ENCODE measurements around the gene AFDN.

DNA sequence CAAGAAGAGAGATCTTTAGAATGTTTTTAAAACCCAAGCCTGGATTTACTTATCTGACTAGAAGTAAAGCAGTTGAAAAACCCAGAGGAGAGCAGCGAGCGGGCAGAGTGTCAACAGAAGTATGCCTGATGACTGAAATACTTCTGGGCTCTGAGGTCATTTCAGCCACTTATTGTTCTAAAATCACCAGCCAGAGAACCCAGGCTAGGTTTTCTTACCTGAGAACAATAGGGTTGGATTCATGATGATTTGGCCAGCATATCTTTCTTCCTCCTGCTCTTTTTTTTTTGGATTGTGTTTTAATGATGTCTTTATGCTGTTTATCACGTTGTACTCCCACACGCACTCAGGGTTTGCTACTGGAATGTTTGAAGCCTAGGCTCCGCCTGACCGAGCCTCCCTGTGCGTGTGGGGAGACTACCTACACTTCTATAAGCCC lies 107.7 kb downstream of the AFDN start:
- TF ChIP-seq, protein P1, sequence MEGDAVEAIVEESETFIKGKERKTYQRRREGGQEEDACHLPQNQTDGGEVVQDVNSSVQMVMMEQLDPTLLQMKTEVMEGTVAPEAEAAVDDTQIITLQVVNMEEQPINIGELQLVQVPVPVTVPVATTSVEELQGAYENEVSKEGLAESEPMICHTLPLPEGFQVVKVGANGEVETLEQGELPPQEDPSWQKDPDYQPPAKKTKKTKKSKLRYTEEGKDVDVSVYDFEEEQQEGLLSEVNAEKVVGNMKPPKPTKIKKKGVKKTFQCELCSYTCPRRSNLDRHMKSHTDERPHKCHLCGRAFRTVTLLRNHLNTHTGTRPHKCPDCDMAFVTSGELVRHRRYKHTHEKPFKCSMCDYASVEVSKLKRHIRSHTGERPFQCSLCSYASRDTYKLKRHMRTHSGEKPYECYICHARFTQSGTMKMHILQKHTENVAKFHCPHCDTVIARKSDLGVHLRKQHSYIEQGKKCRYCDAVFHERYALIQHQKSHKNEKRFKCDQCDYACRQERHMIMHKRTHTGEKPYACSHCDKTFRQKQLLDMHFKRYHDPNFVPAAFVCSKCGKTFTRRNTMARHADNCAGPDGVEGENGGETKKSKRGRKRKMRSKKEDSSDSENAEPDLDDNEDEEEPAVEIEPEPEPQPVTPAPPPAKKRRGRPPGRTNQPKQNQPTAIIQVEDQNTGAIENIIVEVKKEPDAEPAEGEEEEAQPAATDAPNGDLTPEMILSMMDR (IDR thresholded peaks at IDR 0.05 in 2 of 3, conservative IDR thresholded peaks at IDR 0.05 in 1 of 3; ENCODE audit: control insufficient read depth in 2 of 3, extremely low read depth in 1 of 3, insufficient read depth in 1 of 3, low read depth in 3 of 3, low read length in 3 of 3): no peak
- no peak for TF ChIP-seq SMAD1 (IDR thresholded peaks at IDR 0.05; ENCODE audit: low read depth, partially characterized antibody)
- TF ChIP-seq, protein P2, sequence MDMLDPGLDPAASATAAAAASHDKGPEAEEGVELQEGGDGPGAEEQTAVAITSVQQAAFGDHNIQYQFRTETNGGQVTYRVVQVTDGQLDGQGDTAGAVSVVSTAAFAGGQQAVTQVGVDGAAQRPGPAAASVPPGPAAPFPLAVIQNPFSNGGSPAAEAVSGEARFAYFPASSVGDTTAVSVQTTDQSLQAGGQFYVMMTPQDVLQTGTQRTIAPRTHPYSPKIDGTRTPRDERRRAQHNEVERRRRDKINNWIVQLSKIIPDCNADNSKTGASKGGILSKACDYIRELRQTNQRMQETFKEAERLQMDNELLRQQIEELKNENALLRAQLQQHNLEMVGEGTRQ (IDR thresholded peaks at IDR 0.05; ENCODE audit: borderline replicate concordance, low read depth, low read length): no peak
- no peak for TF ChIP-seq EZH2 (IDR thresholded peaks at IDR 0.05; ENCODE audit: borderline replicate concordance, control insufficient read depth, low read depth, low read length)
- no peak for TF ChIP-seq SP1 (IDR thresholded peaks at IDR 0.05; ENCODE audit: low read depth, low read length)
- TF ChIP-seq IRF3 (IDR thresholded peaks at IDR 0.05): no peak
- no peak for TF ChIP-seq IKZF1 (conservative IDR thresholded peaks at IDR 0.05)
- TF ChIP-seq TAF1 (IDR thresholded peaks at IDR 0.05; ENCODE audit: borderline replicate concordance, low read depth, low read length): no peak
- no peak for TF ChIP-seq POLR2A (IDR thresholded peaks at IDR 0.05; ENCODE audit: low read depth, low read length)
- TF ChIP-seq ESRRA (IDR thresholded peaks at IDR 0.05; ENCODE audit: low read length): no peak
- no peak for TF ChIP-seq NFYB (IDR thresholded peaks at IDR 0.05; ENCODE audit: insufficient read depth, low read depth, low read length)
- TF ChIP-seq, protein P3, sequence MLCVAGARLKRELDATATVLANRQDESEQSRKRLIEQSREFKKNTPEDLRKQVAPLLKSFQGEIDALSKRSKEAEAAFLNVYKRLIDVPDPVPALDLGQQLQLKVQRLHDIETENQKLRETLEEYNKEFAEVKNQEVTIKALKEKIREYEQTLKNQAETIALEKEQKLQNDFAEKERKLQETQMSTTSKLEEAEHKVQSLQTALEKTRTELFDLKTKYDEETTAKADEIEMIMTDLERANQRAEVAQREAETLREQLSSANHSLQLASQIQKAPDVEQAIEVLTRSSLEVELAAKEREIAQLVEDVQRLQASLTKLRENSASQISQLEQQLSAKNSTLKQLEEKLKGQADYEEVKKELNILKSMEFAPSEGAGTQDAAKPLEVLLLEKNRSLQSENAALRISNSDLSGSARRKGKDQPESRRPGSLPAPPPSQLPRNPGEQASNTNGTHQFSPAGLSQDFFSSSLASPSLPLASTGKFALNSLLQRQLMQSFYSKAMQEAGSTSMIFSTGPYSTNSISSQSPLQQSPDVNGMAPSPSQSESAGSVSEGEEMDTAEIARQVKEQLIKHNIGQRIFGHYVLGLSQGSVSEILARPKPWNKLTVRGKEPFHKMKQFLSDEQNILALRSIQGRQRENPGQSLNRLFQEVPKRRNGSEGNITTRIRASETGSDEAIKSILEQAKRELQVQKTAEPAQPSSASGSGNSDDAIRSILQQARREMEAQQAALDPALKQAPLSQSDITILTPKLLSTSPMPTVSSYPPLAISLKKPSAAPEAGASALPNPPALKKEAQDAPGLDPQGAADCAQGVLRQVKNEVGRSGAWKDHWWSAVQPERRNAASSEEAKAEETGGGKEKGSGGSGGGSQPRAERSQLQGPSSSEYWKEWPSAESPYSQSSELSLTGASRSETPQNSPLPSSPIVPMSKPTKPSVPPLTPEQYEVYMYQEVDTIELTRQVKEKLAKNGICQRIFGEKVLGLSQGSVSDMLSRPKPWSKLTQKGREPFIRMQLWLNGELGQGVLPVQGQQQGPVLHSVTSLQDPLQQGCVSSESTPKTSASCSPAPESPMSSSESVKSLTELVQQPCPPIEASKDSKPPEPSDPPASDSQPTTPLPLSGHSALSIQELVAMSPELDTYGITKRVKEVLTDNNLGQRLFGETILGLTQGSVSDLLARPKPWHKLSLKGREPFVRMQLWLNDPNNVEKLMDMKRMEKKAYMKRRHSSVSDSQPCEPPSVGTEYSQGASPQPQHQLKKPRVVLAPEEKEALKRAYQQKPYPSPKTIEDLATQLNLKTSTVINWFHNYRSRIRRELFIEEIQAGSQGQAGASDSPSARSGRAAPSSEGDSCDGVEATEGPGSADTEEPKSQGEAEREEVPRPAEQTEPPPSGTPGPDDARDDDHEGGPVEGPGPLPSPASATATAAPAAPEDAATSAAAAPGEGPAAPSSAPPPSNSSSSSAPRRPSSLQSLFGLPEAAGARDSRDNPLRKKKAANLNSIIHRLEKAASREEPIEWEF (IDR thresholded peaks at IDR 0.05; ENCODE audit: insufficient replicate concordance, low read depth, low read length): no peak

Data from GM12878 (cell line).